ENCODE measurements around the gene UMAD1. TPM values are rescaled to one million over a fixed set of nuclear protein-coding genes. Genes with fewer than 3 reads are reported as not detected.

The UMAD1 gene
- total RNA-seq, 1 donor from 2014 or later = 10.0 TPM

GRCh38 chr7:7870555-7870954 is 230.0 kb downstream of the UMAD1 start:
- no peaks in the 10 kb centered on the region for H3K27me3 Mint-ChIP-seq (ENCODE audit: low read depth)
- no peak for TF ChIP-seq CTCF (IDR thresholded peaks at IDR 0.05; ENCODE audit: unreplicated experiment)
- DNase-seq (ENCODE audit: low spot score in 2 of 2, unreplicated experiment in 2 of 2) = no peak
- peaks cover 2% of the 10 kb centered on the region for H3K4me1 Mint-ChIP-seq
- H3K4me3 Mint-ChIP-seq = no peak overlapping the region
- H3K36me3 Mint-ChIP-seq = peaks cover 6% of the 10 kb centered on the region
- peaks cover 13% of the 10 kb centered on the region for H3K9me3 Mint-ChIP-seq
- H3K27ac Mint-ChIP-seq = no peak overlapping the region

- H3K4me3 Mint-ChIP-seq = no peak overlapping the region
- DNase-seq (ENCODE audit: low spot score in 2 of 2, unreplicated experiment in 2 of 2) = no peak
- no peaks in the 10 kb centered on the region for H3K27me3 Mint-ChIP-seq (ENCODE audit: low read depth)
- H3K27ac Mint-ChIP-seq = no peak overlapping the region
- TF ChIP-seq CTCF (IDR thresholded peaks at IDR 0.05; ENCODE audit: unreplicated experiment) = no peak
- H3K9me3 Mint-ChIP-seq = peaks cover 17% of the 10 kb centered on the region
- no peaks in the 10 kb centered on the region for H3K4me1 Mint-ChIP-seq
- peaks cover 6% of the 10 kb centered on the region for H3K36me3 Mint-ChIP-seq
Measured at GRCh38 chr7:7876419-7876818, 235.9 kb downstream of the UMAD1 start.

- no peak for TF ChIP-seq CTCF (IDR thresholded peaks at IDR 0.05; ENCODE audit: unreplicated experiment)
- H3K36me3 Mint-ChIP-seq = no peaks in the 10 kb centered on the region
Measured at GRCh38 chr7:7881581-7881980, 241.0 kb downstream of the UMAD1 start.

GRCh38 chr7:7882888-7883287 is 242.3 kb downstream of the UMAD1 start:
- DNase-seq (ENCODE audit: low spot score in 2 of 2, unreplicated experiment in 2 of 2) = no peak
- Mint-ChIP-seq H3K27me3 (ENCODE audit: low read depth) (no peaks in the 10 kb centered on the region), H3K9me3 (no peaks in the 10 kb centered on the region), H3K4me1 (no peaks in the 10 kb centered on the region), H3K27ac (no peak overlapping the region), H3K36me3 (no peaks in the 10 kb centered on the region), H3K4me3 (no peak overlapping the region)
- no peak for TF ChIP-seq CTCF (IDR thresholded peaks at IDR 0.05; ENCODE audit: unreplicated experiment)

More at GRCh38 chr7:7881581-7881980, 241.0 kb downstream of the UMAD1 start:
- Mint-ChIP-seq H3K27ac (no peak overlapping the region), H3K9me3 (no peaks in the 10 kb centered on the region), H3K27me3 (ENCODE audit: low read depth) (no peaks in the 10 kb centered on the region), H3K4me1 (no peaks in the 10 kb centered on the region), H3K4me3 (no peak overlapping the region)
- DNase-seq (ENCODE audit: low spot score in 2 of 2, unreplicated experiment in 2 of 2) = no peak

GRCh38 chr7:7883394-7883793 is 242.8 kb downstream of the UMAD1 start:
- Mint-ChIP-seq H3K27me3 (ENCODE audit: low read depth) (no peaks in the 10 kb centered on the region), H3K9me3 (no peaks in the 10 kb centered on the region), H3K4me1 (no peaks in the 10 kb centered on the region), H3K27ac (no peak overlapping the region), H3K36me3 (no peaks in the 10 kb centered on the region), H3K4me3 (no peak overlapping the region)
- TF ChIP-seq CTCF (IDR thresholded peaks at IDR 0.05; ENCODE audit: unreplicated experiment) = no peak
- no peak for DNase-seq (ENCODE audit: low spot score in 2 of 2, unreplicated experiment in 2 of 2)

GRCh38 chr7:7884855-7885254 is 244.3 kb downstream of the UMAD1 start:
- no peak overlapping the region for H3K4me3 Mint-ChIP-seq
- no peaks in the 10 kb centered on the region for H3K4me1 Mint-ChIP-seq
- no peak for TF ChIP-seq CTCF (IDR thresholded peaks at IDR 0.05; ENCODE audit: unreplicated experiment)
- H3K27me3 Mint-ChIP-seq (ENCODE audit: low read depth) = no peaks in the 10 kb centered on the region
- H3K9me3 Mint-ChIP-seq = no peaks in the 10 kb centered on the region
- H3K27ac Mint-ChIP-seq = no peak overlapping the region
- no peaks in the 10 kb centered on the region for H3K36me3 Mint-ChIP-seq
- no peak for DNase-seq (ENCODE audit: low spot score in 2 of 2, unreplicated experiment in 2 of 2)
